NCI-H128 (cell line): ENCODE data around the gene MEIS1.
"Not testable (repeated sequence)": the region's sequence is repeated elsewhere in the genome, so short reads cannot be mapped to it uniquely, and the experiment has no call there.

ENCODE experiments used
- DNase-seq: peaks from one replicate; lab custom pipeline; 2025; ENCODE audit not compliant: unreplicated experiment; lab: John Stamatoyannopoulos, UW

Gene MEIS1

DNA sequence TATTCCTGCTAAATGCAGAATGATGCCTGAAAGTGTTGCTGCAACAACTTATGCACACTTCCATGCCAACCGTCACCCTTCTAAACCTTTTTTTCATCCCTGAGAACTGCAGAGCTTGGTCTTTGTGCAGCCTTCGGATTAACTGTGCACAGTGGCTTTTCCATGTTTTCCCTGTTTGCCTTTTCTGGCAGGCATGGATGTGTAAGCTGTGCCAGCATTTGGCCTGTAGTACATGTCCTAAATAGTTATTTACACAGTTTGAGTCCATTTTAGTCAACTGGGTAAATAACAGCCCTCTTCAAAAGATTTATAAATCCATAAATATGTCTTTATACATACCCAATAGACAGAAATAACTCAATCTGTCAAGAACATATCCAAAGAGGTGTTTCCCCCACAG is 31.5 kb downstream of the MEIS1 start:
- DNase-seq: no peak

DNA sequence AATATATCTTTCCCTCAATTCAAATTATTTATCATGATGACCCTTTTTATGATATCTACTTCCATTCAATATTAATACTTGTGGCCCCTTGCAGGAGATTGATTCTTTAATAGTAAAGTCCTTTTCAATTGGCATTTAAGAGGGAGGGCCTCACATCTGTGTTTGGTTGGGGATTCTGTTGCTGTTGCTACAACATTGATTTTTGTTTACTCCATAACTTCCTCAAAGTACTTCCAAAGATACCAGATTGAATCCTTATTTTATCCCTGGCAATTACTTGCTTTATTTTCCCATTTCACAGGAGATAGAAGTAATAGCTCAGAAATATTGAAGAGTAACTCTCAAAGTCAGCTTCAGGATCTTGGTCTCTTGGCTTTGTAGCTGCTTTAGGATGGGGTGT is 32.8 kb downstream of the MEIS1 start:
- DNase-seq: no peak

DNA sequence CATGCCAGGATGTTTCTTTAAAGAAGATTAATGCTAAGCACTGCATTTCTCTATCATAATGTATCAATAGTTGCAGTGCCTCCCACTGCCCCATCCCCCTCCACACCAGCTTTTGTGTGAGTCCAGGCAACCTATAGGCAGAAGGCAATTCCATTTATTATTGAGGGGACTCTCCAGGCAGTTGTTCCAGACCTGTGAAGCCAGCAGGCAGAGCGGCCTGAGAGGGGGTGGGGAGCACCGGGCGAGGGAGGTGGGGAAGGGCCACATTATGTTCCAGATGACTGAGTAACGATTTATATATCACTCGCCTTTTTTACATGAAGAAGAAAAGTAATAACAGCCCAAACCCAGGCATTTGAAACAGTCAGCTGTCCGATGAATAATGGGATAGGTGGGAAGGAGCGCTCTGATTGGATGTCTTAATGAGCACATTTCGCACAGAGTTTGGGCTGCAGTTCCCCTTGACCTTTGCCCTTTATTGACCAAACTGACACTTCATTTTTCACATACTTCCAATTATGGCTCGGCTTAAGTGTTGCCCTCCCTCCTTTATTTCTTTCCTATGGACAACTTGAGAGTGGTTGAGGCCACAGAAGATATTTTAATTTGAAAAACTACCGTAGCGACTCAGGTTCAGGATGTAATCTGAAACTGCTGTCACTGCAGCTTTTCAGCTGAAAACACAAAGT is 34.4 kb downstream of the MEIS1 start:
- DNase-seq: no peak

DNA sequence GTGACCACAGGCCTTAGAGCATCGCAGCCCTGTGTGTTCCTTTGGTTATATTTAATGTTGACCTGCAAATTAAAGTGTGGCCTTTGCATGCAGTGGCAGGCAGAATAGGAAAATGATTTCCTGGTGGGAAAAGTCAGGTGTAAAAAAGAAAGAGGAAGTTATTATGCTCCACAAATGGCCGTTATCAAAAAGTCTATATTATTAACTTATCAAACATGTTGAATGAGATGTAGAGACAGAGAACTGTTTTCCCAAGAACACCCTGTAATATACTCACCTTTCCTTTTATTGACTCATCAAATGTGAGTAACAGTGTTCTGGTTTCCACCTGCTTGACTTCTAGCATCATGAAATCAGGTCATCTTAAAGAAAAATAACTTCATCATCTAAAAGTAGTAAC is 35.3 kb downstream of the MEIS1 start:
- no peak for DNase-seq

DNA sequence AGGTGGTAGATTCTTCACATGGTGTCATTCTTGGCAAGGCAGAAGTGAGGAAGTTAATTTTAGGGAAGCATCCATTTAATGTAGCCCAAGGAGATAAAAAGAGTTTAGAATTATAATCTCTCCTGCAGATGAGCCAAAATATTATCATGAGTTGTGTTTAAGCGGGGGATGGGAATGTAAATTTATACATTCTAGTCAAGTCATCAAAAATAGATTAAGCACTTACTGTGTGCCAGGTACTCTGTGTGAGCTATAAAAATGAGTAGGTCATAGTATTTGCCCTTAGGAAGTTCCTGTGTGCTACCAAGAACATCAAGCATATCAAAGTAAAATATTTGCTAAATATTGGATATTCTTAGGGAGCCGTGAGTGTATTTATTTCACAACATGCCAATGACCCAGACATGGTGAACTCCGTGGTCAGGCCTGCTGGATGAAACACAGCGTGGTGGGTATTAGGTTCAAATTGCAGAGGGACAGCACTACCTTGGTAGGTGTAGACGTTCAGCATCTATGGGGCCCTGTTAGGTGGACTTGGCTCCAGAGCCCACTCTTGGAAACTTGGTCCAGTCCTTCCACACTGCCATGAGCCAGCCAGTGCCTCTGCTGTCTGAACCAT is 37.4 kb downstream of the MEIS1 start:
- DNase-seq: no peak

DNA sequence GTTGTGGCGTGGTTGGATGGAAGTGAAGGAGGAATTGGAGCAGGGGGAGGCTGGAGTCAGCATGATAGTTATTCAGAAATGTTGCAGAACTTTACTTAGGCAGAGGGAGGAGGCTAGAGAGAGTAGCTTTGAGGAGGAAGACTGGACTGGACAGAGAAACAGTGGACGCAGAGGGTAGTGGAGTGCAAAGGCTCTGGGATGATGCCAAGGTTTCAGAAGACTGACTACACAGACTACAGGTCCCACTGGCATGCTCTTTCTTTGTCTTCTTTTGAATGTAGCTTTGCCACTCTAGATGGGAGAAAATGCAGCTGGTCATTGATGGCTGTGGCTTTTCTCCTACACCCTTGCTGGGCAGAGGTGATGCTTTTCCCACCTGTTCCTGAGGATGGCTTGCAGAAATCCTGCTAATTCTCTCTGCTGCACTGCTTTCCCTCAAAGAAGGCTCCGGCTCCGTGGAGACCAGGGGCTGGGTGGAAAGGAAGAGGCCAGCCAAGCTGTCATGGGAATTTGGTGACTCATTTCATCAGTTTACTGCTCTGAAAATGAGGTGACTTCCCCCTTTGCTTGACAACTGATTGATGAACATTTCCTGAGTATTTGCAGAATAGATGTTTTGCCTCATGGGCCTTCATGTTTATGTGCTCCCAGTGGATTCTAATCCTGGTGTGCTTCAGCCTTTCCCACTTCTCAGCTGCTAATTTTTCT is 42.4 kb downstream of the MEIS1 start:
- no peak for DNase-seq

DNA sequence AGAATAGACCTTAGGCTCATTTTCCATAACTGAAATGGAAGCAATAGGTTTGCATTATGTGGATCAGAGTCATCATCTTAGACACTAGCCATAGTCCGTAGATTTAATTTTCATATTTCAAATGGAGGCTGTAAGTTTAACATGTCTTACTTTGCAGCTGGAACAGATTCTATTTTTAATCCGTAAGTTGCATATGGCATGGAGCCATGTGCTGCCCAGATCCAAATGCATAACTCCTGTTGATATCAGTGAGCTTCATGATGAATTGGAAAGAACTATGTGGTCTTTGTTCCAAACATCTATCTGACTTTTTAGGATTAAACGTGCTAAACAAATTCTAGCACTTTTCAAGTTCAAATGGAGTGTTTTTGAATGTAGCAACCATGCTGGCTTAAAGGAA is 43.4 kb downstream of the MEIS1 start:
- no peak for DNase-seq

DNA sequence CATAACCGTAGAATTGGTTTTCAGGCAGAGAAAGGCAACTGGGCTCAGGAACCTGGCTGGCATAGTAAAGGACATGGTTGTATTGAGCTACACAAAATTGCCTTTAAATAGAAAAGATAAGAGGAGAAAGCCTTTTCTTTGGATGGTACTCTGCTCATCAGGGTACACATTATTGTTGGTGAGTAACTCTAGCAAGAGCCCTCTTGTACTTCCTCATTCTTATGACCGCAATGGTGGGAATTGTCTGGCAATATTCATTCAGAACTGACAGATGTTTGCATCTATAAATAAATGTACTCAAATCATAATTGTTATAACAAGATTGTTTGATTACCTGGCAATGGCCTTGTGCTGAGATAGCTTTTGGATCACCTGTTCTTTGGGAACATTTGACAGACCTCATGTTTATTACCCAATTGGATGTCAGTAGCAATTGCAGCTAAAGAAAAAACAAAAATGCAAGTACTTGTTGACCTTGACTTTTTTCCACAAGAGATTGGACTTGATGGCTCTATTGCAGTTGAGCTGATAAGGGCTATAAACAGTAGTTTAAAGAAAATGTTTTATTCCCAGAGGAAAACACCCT is 43.9 kb downstream of the MEIS1 start:
- no peak for DNase-seq

DNA sequence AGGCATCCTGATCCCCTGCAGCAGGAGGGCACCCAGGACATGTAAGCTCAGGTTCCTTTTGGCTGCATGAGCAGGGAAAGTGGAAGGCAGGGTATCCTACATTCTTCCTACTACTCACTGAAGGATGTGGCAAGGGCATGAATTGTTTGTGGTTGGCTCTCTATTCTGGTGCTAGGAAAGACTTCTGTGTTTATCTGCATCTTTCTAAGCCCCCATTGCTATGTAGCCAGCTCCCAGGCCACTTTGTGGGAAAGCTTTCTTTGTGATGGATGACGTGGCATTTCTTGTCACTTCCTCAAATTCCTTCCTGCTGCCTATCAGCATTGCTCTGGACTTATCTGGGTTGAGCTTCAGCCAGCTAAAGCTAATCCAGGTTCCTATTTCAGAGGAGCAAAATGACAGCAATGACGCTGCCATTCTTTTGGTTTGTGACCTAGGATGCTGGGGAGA is 46.2 kb downstream of the MEIS1 start:
- no peak for DNase-seq

DNA sequence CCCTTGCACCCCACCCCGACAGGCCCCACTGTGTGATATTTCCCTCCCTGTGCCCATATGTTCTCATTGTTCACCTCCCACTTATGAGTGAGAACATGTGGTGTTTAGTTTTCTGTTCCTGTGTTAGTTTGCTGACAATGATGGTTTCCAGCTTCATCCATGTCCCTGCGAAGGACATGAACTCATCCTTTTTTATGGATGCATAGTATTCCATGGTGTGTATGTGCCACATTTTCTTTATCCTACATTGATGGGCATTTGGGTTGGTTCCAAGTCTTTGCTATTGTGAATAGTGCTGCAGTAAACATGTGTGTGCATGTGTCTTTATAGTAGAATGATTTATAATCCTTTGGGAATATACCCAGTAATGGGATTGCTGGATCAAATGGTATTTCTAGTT is 50.3 kb downstream of the MEIS1 start:
- not testable (repeated sequence) for DNase-seq

DNA sequence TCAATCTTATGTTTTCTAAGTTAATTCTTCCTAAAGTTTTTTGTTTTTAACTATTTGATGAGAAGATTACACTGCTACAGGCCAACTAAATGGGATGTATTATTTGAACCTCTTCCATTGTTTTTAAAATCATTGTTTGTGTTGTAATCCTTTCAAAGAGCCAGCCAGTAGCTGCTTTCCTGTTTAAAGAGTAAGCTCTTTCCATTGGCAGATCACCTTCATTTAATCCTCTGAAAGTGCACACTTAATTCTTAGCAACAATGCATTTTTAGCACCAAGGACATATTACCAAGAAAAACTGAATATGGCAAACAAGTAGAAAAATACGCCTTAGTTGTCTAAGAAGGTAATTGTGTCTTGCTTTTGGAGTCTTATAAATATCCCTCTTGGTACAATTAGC is 54.0 kb downstream of the MEIS1 start:
- no peak for DNase-seq

DNA sequence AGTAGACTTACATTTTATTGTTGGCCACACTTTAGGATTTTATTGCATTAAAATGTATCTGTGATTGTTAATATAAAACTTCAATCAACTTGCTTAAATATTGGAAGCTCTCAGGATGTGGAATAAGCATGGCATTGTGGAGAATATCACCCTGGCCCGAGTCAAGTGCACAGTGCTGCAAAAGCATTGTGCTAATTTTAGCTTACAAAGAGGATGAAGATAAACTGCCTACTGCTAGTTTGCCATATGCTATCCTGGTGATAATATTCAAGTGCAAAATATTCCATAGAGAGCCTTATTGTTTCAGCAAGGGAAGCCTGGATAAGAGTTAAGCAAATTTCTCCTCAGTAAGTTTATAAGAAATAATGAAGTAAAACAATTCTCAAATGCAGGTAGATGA is 54.5 kb downstream of the MEIS1 start:
- no peak for DNase-seq

DNA sequence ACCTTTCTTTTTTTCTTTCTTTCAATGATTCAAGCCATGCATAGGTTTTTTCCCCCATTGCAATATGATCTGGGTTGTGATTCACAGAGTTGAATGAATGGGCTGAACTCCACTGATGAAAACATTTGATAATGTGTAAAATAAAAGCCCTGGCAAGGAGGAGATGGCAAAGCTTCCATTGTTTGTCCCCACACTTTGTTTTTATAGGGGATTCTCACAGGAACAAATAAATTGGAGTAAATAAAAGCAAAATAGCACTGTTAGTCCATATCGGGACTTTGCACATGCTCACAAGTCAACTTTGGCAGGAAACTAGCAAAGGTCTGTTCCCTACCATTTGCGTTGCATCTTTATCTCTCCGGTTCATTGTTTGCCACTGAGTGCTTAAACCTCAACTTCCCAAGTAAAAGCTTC is 55.7 kb downstream of the MEIS1 start:
- no peak for DNase-seq

DNA sequence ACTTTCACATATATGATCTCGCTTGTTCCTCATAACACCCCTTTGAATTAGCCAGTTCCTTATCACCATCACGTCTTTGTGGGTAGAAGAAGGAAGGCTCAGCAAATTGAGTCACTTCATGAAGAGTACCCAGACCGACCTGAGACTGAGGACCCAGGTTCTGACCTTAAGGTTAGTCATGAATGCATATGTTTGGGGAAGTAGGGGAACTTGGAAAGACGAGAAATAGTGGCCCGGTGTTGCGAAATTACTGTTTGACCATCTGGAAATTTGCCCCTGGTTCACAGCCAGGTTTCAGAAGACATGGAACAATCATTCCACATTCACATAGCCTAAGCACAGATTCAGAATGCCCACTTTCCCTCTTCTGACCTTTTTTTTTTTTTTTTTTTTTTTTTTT is 59.8 kb downstream of the MEIS1 start:
- DNase-seq: no peak

DNA sequence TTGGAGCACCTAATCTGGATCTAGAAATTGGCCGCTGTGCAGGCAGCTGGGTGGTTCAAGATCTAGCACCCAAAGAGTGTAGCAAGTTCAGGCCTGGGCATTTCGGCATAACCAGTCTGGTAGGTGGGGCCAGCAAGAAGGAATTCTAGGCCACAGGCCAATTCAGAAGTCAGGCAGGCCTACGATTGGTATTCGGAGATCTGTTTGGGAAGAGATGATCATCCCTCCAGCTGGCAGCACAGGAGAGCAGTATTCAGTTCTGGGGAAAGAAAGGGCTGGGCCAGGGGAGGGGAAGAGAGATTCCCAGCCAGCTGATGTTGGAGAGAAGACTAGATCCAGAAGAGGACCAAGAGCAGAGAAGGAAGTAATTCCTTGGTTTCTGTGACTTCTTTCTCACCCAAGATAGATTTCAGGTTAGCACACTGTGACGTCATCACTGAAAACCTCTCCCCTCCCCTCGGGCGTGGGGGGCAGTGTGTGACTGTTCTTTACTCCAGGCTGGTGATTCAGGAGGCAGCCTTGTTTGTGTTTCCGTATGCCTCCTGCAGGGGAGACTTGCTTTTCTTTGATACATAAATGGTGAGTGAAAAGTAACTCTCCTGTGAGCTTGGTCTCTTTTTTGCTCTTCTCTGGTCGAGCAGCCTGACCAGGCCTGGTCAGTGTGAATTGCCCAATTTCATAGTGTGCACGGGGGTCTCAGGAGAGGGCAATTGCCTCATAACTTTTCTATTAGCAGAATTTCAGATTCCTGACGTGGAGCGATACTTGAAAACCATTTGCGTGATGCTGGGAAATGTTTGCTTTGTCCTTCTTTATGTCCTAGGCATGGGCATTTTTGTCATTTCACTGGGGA is 61.1 kb downstream of the MEIS1 start:
- DNase-seq: no peak

DNA sequence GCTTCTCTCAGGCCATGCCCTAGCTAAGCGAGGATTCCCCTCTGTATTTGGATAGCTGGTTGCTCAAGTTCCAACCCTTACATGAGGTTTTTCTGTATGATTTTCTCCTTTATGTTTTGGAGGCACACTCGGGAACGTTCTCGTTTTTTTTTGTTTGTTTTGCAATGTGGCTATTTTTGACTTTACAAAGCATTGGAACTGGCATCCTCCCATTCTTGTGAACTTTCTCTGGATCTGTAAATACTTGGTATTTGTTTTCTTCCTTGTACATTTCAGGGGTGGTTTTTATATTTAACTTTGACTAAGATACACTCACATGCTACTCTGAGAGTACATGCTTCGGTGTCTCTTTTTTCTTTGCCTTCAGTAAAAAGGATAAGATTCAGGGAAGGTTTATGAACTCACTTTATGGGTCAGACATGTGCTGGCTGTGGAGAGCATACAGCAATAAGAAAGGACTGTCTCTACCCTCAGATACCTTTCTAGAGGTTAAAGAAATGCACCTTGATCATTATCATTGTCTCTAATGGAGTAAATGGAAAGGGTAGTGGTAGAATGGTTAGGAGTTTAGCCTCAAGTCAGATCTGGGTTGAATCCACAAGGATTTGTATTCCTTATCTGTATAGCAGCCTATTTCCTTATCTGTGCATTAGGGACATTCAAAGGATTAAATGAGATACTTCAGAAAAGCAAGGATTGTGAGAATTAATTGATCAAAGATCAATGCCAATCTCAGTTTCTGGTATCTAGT is 61.9 kb downstream of the MEIS1 start:
- DNase-seq: no peak

DNA sequence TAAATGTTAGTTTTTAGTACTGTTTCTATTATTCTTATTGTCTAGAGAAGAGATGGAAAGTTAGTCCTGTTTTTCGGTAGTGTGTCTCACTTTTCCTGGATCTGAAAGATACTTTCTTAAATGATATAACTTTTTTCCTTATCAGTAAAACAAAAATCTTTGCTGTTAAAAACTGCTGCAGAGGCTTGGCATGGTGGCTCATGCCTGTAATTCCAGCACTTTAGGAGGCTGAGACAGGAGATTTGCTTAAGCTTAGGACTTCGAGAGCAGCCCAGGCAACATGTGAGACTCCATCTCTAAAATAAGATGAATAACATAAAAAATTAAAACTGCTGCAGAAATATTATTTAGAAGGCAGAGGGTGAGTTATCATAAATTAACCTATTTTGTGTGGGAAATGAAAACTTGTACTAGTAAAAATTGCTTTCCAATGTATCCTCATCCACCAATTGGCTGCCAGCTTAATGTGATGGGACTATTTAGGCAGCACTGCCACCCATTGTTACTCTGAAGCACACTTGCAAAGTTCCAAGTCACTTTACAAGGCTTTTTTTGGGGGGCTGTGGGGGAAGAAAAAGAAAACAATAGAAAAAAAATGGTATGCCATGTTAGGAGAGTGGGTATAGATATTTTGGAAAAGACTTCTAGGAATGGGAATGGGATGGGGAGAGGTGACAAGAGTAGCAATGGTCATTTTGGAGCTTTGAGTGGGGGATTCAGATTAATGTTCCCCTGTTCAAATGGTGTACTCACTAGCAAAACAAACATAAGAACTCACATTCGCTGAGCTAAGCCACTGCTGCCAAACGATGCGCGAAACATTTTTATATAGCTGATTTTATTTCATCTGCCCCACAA is 62.7 kb downstream of the MEIS1 start:
- DNase-seq: no peak

DNA sequence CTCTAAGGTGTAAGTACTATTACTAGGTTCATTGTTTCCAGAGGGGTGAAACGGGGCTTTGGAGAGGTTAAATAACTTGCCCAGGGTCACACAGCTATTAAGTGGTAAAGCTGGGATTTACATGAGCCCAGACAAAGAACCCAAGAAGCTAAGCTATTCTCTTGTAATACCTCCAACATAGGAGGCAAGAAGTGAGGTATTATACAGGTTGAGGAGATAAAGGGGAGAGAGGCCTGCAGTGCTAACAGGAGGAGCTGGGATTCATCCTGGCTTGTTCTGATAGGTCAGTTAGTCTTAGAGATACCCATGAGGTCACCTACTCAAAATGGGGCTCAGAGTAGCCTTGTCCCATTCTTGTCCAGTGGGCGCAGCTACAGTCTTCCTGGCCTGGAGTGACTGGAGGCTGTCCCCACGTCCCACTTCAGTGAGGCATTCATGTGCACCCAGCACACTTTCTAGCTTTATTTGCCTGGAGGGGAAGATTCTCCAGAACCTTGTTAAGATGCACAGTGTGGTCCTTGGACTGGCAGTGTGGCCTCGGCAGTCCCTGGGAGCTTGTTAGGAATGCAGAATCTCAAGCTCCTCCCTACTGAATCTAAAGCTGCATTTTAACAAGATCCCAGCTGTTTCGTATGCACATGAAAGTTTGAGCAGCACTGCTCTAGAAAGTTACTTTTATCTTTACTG is 63.5 kb downstream of the MEIS1 start:
- no peak for DNase-seq

DNA sequence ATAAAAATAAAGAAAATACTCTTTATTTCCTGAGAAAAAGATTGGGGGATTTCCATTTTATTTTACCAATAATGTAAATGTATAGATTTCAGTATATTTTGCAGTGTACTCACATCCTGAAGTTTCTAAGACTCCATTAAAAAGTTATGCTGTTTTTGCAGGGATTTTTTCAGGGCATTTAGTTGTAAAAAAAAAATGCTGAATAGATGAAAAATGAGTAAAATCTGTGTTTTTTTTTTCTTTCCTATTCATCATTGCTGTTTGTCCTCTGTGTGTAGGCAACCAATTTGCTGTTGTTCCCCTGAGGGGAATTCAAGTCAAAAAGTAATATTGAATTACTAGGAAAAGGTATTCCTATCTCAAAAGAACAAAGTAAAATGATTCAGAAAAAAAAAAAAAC is 66.3 kb downstream of the MEIS1 start:
- DNase-seq: no peak
